Stimulated activated CD8-positive, alpha-beta memory T cell treated with anti-CD3 and anti-CD28 coated beads, Interleukin-12 subunit alpha, Interleukin-12 subunit beta, amount 100 ng/mL, for 4 hours (primary cell): Measurements from ENCODE around the gene PHKB.
"Not testable (repeated sequence)": the region's sequence is repeated elsewhere in the genome, so short reads cannot be mapped to it uniquely, and the experiment has no call there.

Experiments used
- DNase-seq: peaks from one replicate; pipeline ENCODE4 v3.0.0-alpha.2; 2020; ENCODE audit warnings: low read depth

PHKB gene

GRCh38 chr16:47469227-47469626, 8.1 kb downstream of the PHKB start:
- DNase-seq: no peak

GRCh38 chr16:47470211-47470610, 9.1 kb downstream of the PHKB start:
- DNase-seq: no peak

- DNase-seq: no peak
These were observed 9.7 kb downstream of the PHKB start for GRCh38 chr16:47470810-47471209.

GRCh38 chr16:47473004-47473403, 11.9 kb downstream of the PHKB start:
- DNase-seq: not testable (repeated sequence)

- DNase-seq: no peak
These were observed 12.7 kb downstream of the PHKB start for GRCh38 chr16:47473792-47474191.

- DNase-seq: no peak
These were observed 14.7 kb downstream of the PHKB start for GRCh38 chr16:47475786-47476185.

- no peak for DNase-seq
These were observed 15.7 kb downstream of the PHKB start for GRCh38 chr16:47476654-47477345.

GRCh38 chr16:47477679-47478078, 16.5 kb downstream of the PHKB start:
- DNase-seq: no peak

- no peak for DNase-seq
These were observed 19.3 kb downstream of the PHKB start for GRCh38 chr16:47480410-47480809.

GRCh38 chr16:47481698-47482374, 20.7 kb downstream of the PHKB start:
- DNase-seq: no peak

- no peak for DNase-seq
These were observed 22.5 kb downstream of the PHKB start for GRCh38 chr16:47483616-47484015.

- DNase-seq: no peak
These were observed 25.7 kb downstream of the PHKB start for GRCh38 chr16:47486856-47487255.

GRCh38 chr16:47488051-47488450, 26.9 kb downstream of the PHKB start:
- DNase-seq: no peak

GRCh38 chr16:47490471-47490870, 29.3 kb downstream of the PHKB start:
- DNase-seq: no peak

GRCh38 chr16:47492036-47492427, 30.9 kb downstream of the PHKB start:
- no peak for DNase-seq

- DNase-seq: no peak
These were observed 31.6 kb downstream of the PHKB start for GRCh38 chr16:47492428-47493377.

GRCh38 chr16:47493381-47494337, 32.5 kb downstream of the PHKB start:
- DNase-seq: no peak

GRCh38 chr16:47499080-47499699, 38.1 kb downstream of the PHKB start:
- no peak for DNase-seq

- no peak for DNase-seq
These were observed 38.7 kb downstream of the PHKB start for GRCh38 chr16:47499700-47500264.

GRCh38 chr16:47503936-47504335, 42.8 kb downstream of the PHKB start:
- no peak for DNase-seq

GRCh38 chr16:47504599-47504998, 43.5 kb downstream of the PHKB start:
- no peak for DNase-seq
